Caco-2 (cell line): Measurements from ENCODE around the gene DNAH7. TPM values are rescaled to one million over a fixed set of nuclear protein-coding genes. Genes with fewer than 3 reads are reported as not detected.

Source experiments
- Bru-seq: library from RNA; stranded (reverse); fragments of 400-500 nt; gene quantifications from one replicate; lab custom pipeline; 2021; lab: Mats Ljungman, UMichigan
- BruChase-seq, 2 experiments: library from RNA; stranded (reverse); fragments of 400-500 nt; gene quantifications; one replicate each; lab custom pipeline; 2021; lab: Mats Ljungman, UMichigan
- BruUV-seq: library from RNA; stranded (reverse); fragments of 400-500 nt; replicated peaks from 2 replicates; lab custom pipeline; 2021; lab: Mats Ljungman, UMichigan
- CTCF ChIA-PET: fragments of 300-600 bp; sonication (Branson Sonifier 250); formaldehyde crosslinking; loops from one replicate; lab custom pipeline; 2022; ENCODE audit warnings: antibody characterized with exemption; lab: Charles Lee
- POLR2A ChIA-PET: fragments of 300-600 bp; sonication (Branson Sonifier 250); formaldehyde crosslinking; loops from one replicate; lab custom pipeline; 2022; ENCODE audit warnings: antibody characterized with exemption; lab: Charles Lee
- DNase-seq, 2 experiments: peaks; one replicate each; pipeline versions ENCODE4 v3.0.0 to v3.0.0-alpha.2; 2020 to 2022
- H3K27me3 ChIP-seq: replicated peaks from 2 replicates; pipeline ENCODE4 v1.6.0; 2011; ENCODE audit warnings: low read length; ENCODE audit not compliant: control insufficient read depth, insufficient read depth
- H3K36me3 ChIP-seq: 2 replicates; pipeline ENCODE4 v1.5.1; 2011; ENCODE audit warnings: low read length; ENCODE audit not compliant: control insufficient read depth, insufficient read depth
- H3K4me1 ChIP-seq: fragments of 250-450 bp; sonication (Bioruptor Pico); 2 replicates; pipeline ENCODE4 v1.5.1; 2020; ENCODE audit warnings: mild to moderate bottlenecking
- H3K4me3 ChIP-seq: 2 replicates; pipeline ENCODE4 v1.5.1; 2011; ENCODE audit warnings: low read depth, mild to moderate bottlenecking, control low read depth, low read length
- H3K9me3 ChIP-seq: fragments of 250-450 bp; sonication (Bioruptor Pico); 2 replicates; pipeline ENCODE4 v1.5.1; 2020; ENCODE audit warnings: mild to moderate bottlenecking, moderate library complexity
- H3K27ac Mint-ChIP-seq: one replicate; pipeline ENCODE4 v1.8.0; 2022; ENCODE audit warnings: mixed read lengths; ENCODE audit not compliant: unreplicated experiment
- H3K27me3 Mint-ChIP-seq: one replicate; pipeline ENCODE4 v1.8.0; 2022; ENCODE audit warnings: mixed read lengths; ENCODE audit not compliant: insufficient read depth, unreplicated experiment
- H3K36me3 Mint-ChIP-seq: one replicate; pipeline ENCODE4 v1.8.0; 2022; ENCODE audit warnings: mild to moderate bottlenecking, mixed read lengths; ENCODE audit not compliant: insufficient read depth, unreplicated experiment
- H3K4me1 Mint-ChIP-seq: one replicate; pipeline ENCODE4 v1.8.0; 2022; ENCODE audit warnings: low read depth, mixed read lengths; ENCODE audit not compliant: unreplicated experiment
- H3K4me3 Mint-ChIP-seq: one replicate; pipeline ENCODE4 v1.8.0; 2022; ENCODE audit warnings: mild to moderate bottlenecking, moderate library complexity, mixed read lengths; ENCODE audit not compliant: unreplicated experiment
- H3K9me3 Mint-ChIP-seq: one replicate; pipeline ENCODE4 v1.8.0; 2022; ENCODE audit warnings: mixed read lengths; ENCODE audit not compliant: unreplicated experiment
- CTCF ChIP-seq, 2 experiments: fragments of 200-600 bp in 1 of 2; IDR thresholded peaks; 1 replicate in 1 of 2; 2 replicates in 1 of 2; pipeline versions ENCODE4 v1.5.1 to v1.8.0; 2011 to 2022; ENCODE audit warnings: antibody characterized with exemption in 1 of 2, control low read depth in 1 of 2, inconsistent platforms in 1 of 2, low read depth in 1 of 2, low read length in 1 of 2, mild to moderate bottlenecking in 1 of 2, moderate library complexity in 1 of 2; ENCODE audit not compliant: insufficient read depth in 1 of 2, severe bottlenecking in 1 of 2, unreplicated experiment in 1 of 2
- intact Hi-C: fragments of 100-400 bp; cut with micrococcal nuclease; formaldehyde crosslinking; loops from one replicate; pipeline ENCODE4 v1.10.0; 2022; ENCODE audit not compliant: unreplicated experiment
- long read RNA-seq: library from polyadenylated mRNA; stranded (forward); transcript quantifications from one replicate; pipeline ENCODE4 v2.0.0, GENCODE V29; 2022
- total RNA-seq: library from RNA; stranded (reverse); gene quantifications from 2 replicates; pipeline ENCODE4 v1.2.3, GENCODE V29; 2022

The DNAH7 gene
- total RNA-seq (0.16 and 0.30 TPM in 2 replicates), Bru-seq, nascent RNA (percentile 14 among the genes with signal in this experiment), BruChase-seq, experiment 1, labeled RNA remaining after a 2-hour chase (percentile 16 among the genes with signal in this experiment), BruChase-seq, experiment 2, labeled RNA remaining after a 6-hour chase (percentile 12 among the genes with signal in this experiment)
- long read RNA-seq, result 0 reads

- TSS peak; percentile 33 for BruUV-seq
- no peaks in the 10 kb centered on the region for H3K4me1 Mint-ChIP-seq
- TF ChIP-seq CTCF (IDR thresholded peaks at IDR 0.05; ENCODE audit: insufficient read depth in 1 of 2, low read depth in 1 of 2, low read length in 1 of 2, severe bottlenecking in 1 of 2, unreplicated experiment in 1 of 2), result peak; percentile 86 to 97
- no peaks in the 10 kb centered on the region for H3K9me3 Mint-ChIP-seq
- H3K4me3 ChIP-seq, result peak within 1 kb of the TSS; percentile 75
- peak within 1 kb of the TSS; percentile 97 for H3K27ac Mint-ChIP-seq
- H3K27me3 Mint-ChIP-seq, result peaks cover 3% of the 10 kb centered on the region
- no peaks in the 10 kb centered on the region; the same call in 1 of the 2 replicates for H3K9me3 ChIP-seq
- H3K36me3 ChIP-seq, result no peaks in the 10 kb centered on the region
- peaks cover 4% of the 10 kb centered on the region; the same call in 1 of the 2 replicates for H3K4me1 ChIP-seq
- no peaks in the 10 kb centered on the region for H3K36me3 Mint-ChIP-seq
- ChIA-PET POLR2A (interaction anchor here (0.6 to 1.4 kb wide), 3 partner anchors 8 to 412 kb away, joined by 3 to 4 read pairs (median 3); partner anchors contain the start of gene SLC39A10), CTCF (interaction anchor here (0.6 to 1.7 kb wide), 9 partner anchors 9 to 412 kb away, joined by 3 to 22 read pairs (median 3); partner anchors contain the start of gene SLC39A10)
- H3K27me3 ChIP-seq, result no peaks in the 10 kb centered on the region
- H3K4me3 Mint-ChIP-seq, result peak within 1 kb of the TSS; percentile 90
- peak; percentile 89 to 94 for DNase-seq
- intact Hi-C loops, result loop anchor here (1.0 to 10.0 kb wide), 5 partner anchors 211 to 754 kb away; partner anchors contain the start of gene SLC39A10
Measured at GRCh38 chr2:196068271-196069209, at the start of gene DNAH7. TSS of gene DNAH7 (minus strand) at chr2:196068837. CDS start at chr2:196068711, 126 bp downstream.

- H3K4me3 ChIP-seq, result no peak overlapping the region
- no peaks in the 10 kb centered on the region for H3K9me3 ChIP-seq
- H3K4me1 Mint-ChIP-seq, result no peaks in the 10 kb centered on the region
- DNase-seq, result no peak
- intact Hi-C loops, result no loop called here
- H3K9me3 Mint-ChIP-seq, result peaks cover 16% of the 10 kb centered on the region
- ChIA-PET POLR2A (no interaction called here), CTCF (no interaction called here)
- no TSS peak for BruUV-seq
- no peak overlapping the region for H3K27ac Mint-ChIP-seq
- no peak for TF ChIP-seq CTCF (IDR thresholded peaks at IDR 0.05; ENCODE audit: insufficient read depth in 1 of 2, low read depth in 1 of 2, low read length in 1 of 2, severe bottlenecking in 1 of 2, unreplicated experiment in 1 of 2)
- 0 out of 2 replicates have a peak, but pooled peaks cover 3% of the 10 kb centered on the region for H3K4me1 ChIP-seq
- H3K36me3 ChIP-seq, result no peaks in the 10 kb centered on the region
- no peaks in the 10 kb centered on the region for H3K27me3 ChIP-seq
- no peak overlapping the region for H3K4me3 Mint-ChIP-seq
- no peaks in the 10 kb centered on the region for H3K36me3 Mint-ChIP-seq
- no peaks in the 10 kb centered on the region for H3K27me3 Mint-ChIP-seq
Measured at GRCh38 chr2:196117214-196117705, 48.6 kb upstream of the DNAH7 start.
